Measurements from ENCODE around the gene STUM. TPM values are rescaled to one million over a fixed set of nuclear protein-coding genes. Genes with fewer than 3 reads are reported as not detected.

The STUM gene
- total RNA-seq, 1 experiment from 2014 or later, result 0.11 TPM

- H3K27me3 ChIP-seq (ENCODE audit: insufficient read depth, low read length), result no peaks in the 10 kb centered on the region
- H3K9ac ChIP-seq (ENCODE audit: extremely low read depth, insufficient read length, low read length), result no peak overlapping the region
- DNase-seq, result no peak
- no peak overlapping the region for H3K18ac ChIP-seq (ENCODE audit: insufficient read length, low read depth, low read length)
- H4K20me1 ChIP-seq (ENCODE audit: control insufficient read depth, insufficient read depth, insufficient read length), result no peaks in the 10 kb centered on the region
- H3T11ph ChIP-seq (ENCODE audit: low read length), result no peak overlapping the region
- no peak overlapping the region for H2BK120ac ChIP-seq (ENCODE audit: low read depth, low read length, poor library complexity, severe bottlenecking)
- no peak overlapping the region for H3K4me3 Mint-ChIP-seq
- H4K91ac ChIP-seq (ENCODE audit: insufficient read length, low read depth, low read length), result no peak overlapping the region
- no peak overlapping the region for H4K5ac ChIP-seq (ENCODE audit: insufficient read length, low read depth, low read length)
- H3K56ac ChIP-seq (ENCODE audit: insufficient read length, low read depth, low read length), result no peak overlapping the region
- no peak overlapping the region for H3K27ac ChIP-seq (ENCODE audit: insufficient read length, low read depth, low read length)
- H3K4ac ChIP-seq (ENCODE audit: low read depth, low read length), result no peak overlapping the region
- H3K27ac Mint-ChIP-seq, result no peak overlapping the region; a peak in 1 of 7 replicates
- no peaks in the 10 kb centered on the region for H3K4me1 ChIP-seq (ENCODE audit: insufficient read depth, low read length)
- H3K9me3 Mint-ChIP-seq, result peaks cover 6 to 8% of the 10 kb centered on the region in 2 experiments; a peak in 4 of 5 replicates
- H3K36me3 Mint-ChIP-seq (ENCODE audit: insufficient read depth in 1 of 3, low read depth in 3 of 3), result peaks cover 0 to 2% (median 2%) of the 10 kb centered on the region in 3 experiments; a peak in 2 of 7 replicates
- no peak overlapping the region for H2AFZ ChIP-seq (ENCODE audit: low read length)
- no peak overlapping the region for H2BK20ac ChIP-seq (ENCODE audit: low read depth, low read length, poor library complexity, severe bottlenecking)
- no peaks in the 10 kb centered on the region for H3K23me2 ChIP-seq (ENCODE audit: insufficient read length, low read depth, low read length, poor library complexity, severe bottlenecking)
- H4K8ac ChIP-seq (replicated peaks; ENCODE audit: insufficient read length, low read depth, low read length), result no peak overlapping the region
- H2BK12ac ChIP-seq (ENCODE audit: insufficient read length, low read depth, low read length), result no peak overlapping the region
- H3K4me1 Mint-ChIP-seq, result peaks cover 10 to 13% of the 10 kb centered on the region in 2 experiments
- no peaks in the 10 kb centered on the region for H3K79me2 ChIP-seq (ENCODE audit: insufficient read depth, low read length)
- no peak overlapping the region for H2AK5ac ChIP-seq (ENCODE audit: insufficient read length, low read length)
- no peaks in the 10 kb centered on the region for H3K79me1 ChIP-seq (ENCODE audit: insufficient read depth, low read depth, low read length, poor library complexity, severe bottlenecking)
- no peak overlapping the region for H3K4me2 ChIP-seq (ENCODE audit: insufficient read depth, insufficient read length, low read length)
- H3K23ac ChIP-seq (ENCODE audit: insufficient read length, low read depth, low read length), result no peak overlapping the region
- TF ChIP-seq CTCF (conservative IDR thresholded peaks at IDR 0.05), result no peak
- no peak overlapping the region for H2BK5ac ChIP-seq (ENCODE audit: insufficient read length, low read length)
- H2BK15ac ChIP-seq (ENCODE audit: low read depth, low read length), result no peak overlapping the region
- H3K27me3 Mint-ChIP-seq (ENCODE audit: low read depth), result peaks cover 13% of the 10 kb centered on the region
- no peak overlapping the region for H3K14ac ChIP-seq (ENCODE audit: insufficient read depth, low read length)
- no CpG with 5 or more reads among the region's 8 CpGs for WGBS (ENCODE audit: extremely low coverage, insufficient read length, low lambda C conversion rate)
- H3K9me3 ChIP-seq (ENCODE audit: control insufficient read depth, low read depth, low read length), result no peaks in the 10 kb centered on the region
Observed at GRCh38 chr1:226593541-226593940, 45.0 kb downstream of the STUM start.

Measured in H9 (cell line).